K562 (cell line): ENCODE results near the gene TEPSIN. TPM values are rescaled to one million over a fixed set of nuclear protein-coding genes. Genes with fewer than 3 reads are reported as not detected.
A peak's percentile ranks its signal among the peaks of the same experiment; 100 is the strongest.

Experiments used
- CEBPG ChIP-seq, 3 experiments: fragments of 200-800 bp in 1 of 3; sonication (Bioruptor generic) in 1 of 3; sonication (generic) in 1 of 3; formaldehyde crosslinking in 1 of 3; IDR thresholded peaks in 2 of 3; conservative IDR thresholded peaks in 1 of 3; 2 replicates each; pipeline versions ENCODE4 v1.6.1 to v1.8.0; 2016 to 2022; ENCODE audit warnings: missing compliant biosample characterization in 2 of 3, missing genetic modification characterization in 2 of 3, mild to moderate bottlenecking in 1 of 3, missing genetic modification reagents in 1 of 3
- CREM ChIP-seq: IDR thresholded peaks from 2 replicates; pipeline ENCODE4 v1.6.1; 2014; ENCODE audit warnings: antibody characterized with exemption, low read depth
- ETV1 ChIP-seq: fragments of 450-650 bp; conservative IDR thresholded peaks from 2 replicates; pipeline ENCODE4 v1.6.1; 2016; ENCODE audit warnings: missing genetic modification characterization, control low read depth, low read depth, missing compliant biosample characterization
- FOXM1 ChIP-seq, 2 experiments: fragments of 450-650 bp in 1 of 2; sonication (generic) in 1 of 2; formaldehyde crosslinking in 1 of 2; IDR thresholded peaks; 2 replicates each; pipeline versions ENCODE4 v1.6.1 to v1.9.0; 2017 to 2022; ENCODE audit warnings: low read depth in 2 of 2, mild to moderate bottlenecking in 2 of 2, missing genetic modification reagents in 1 of 2, moderate library complexity in 1 of 2
- GTF2E2 ChIP-seq: fragments of 200-800 bp; sonication (Bioruptor generic); IDR thresholded peaks from 2 replicates; pipeline ENCODE4 v1.6.1; 2016; ENCODE audit warnings: missing genetic modification characterization, missing compliant biosample characterization
- HDGF ChIP-seq: fragments of 450-650 bp; IDR thresholded peaks from 2 replicates; pipeline ENCODE4 v1.6.1; 2016
- MAZ ChIP-seq, 2 experiments: fragments of 450-650 bp in 1 of 2; sonication (generic) in 1 of 2; formaldehyde crosslinking; IDR thresholded peaks in 1 of 2; conservative IDR thresholded peaks in 1 of 2; 2 replicates each; pipeline versions ENCODE4 v1.4.0 to v1.5.0; 2020; ENCODE audit warnings: mild to moderate bottlenecking in 1 of 2, missing genetic modification reagents in 1 of 2
- MCM7 ChIP-seq, 2 experiments: fragments of 450-650 bp; IDR thresholded peaks; 2 replicates each; pipeline ENCODE4 v1.6.1; 2016 to 2018
- MXI1 ChIP-seq: IDR thresholded peaks from 2 replicates; pipeline ENCODE4 v1.6.1; 2011; ENCODE audit warnings: low read depth, mild to moderate bottlenecking, improper control_type of control experiment, low read length
- POU5F1 ChIP-seq: fragments of 150-350 bp; IDR thresholded peaks from 2 replicates; pipeline ENCODE4 v1.6.1; 2014; ENCODE audit warnings: borderline replicate concordance, low read length, low read depth, mild to moderate bottlenecking; ENCODE audit not compliant: partially characterized antibody
- RB1 ChIP-seq: fragments of 450-650 bp; IDR thresholded peaks from 2 replicates; pipeline ENCODE4 v1.6.1; 2017; ENCODE audit warnings: low read depth, mild to moderate bottlenecking
- RBFOX2 ChIP-seq: fragments of 200-400 bp; formaldehyde crosslinking; IDR thresholded peaks from 2 replicates; pipeline ENCODE4 v1.6.1; 2017; ENCODE audit warnings: low read depth, mild to moderate bottlenecking, low read length, moderate library complexity
- SAFB2 ChIP-seq: fragments of 200-400 bp; formaldehyde crosslinking; IDR thresholded peaks from 2 replicates; pipeline ENCODE4 v1.6.1; 2018; ENCODE audit warnings: borderline replicate concordance, low read length, low read depth, moderate library complexity; ENCODE audit not compliant: severe bottlenecking
- SMC3 ChIP-seq: conservative IDR thresholded peaks from 2 replicates; pipeline ENCODE4 v1.6.1; 2011; ENCODE audit warnings: low read depth, low read length, improper control_type of control experiment; ENCODE audit not compliant: insufficient read depth
- SP1 ChIP-seq: sonication (generic); formaldehyde crosslinking; IDR thresholded peaks from 2 replicates; pipeline ENCODE4 v1.8.1; 2022; ENCODE audit warnings: mild to moderate bottlenecking, missing genetic modification reagents
- STAG1 ChIP-seq: sonication (generic); formaldehyde crosslinking; IDR thresholded peaks from 2 replicates; pipeline ENCODE4 v1.5.0; 2020; ENCODE audit warnings: missing genetic modification reagents, borderline replicate concordance
- ZNF584 ChIP-seq: fragments of 200-800 bp; sonication (Bioruptor generic); IDR thresholded peaks from 2 replicates; pipeline ENCODE4 v1.6.1; 2016; ENCODE audit warnings: low read depth, mild to moderate bottlenecking, missing genetic modification characterization, missing compliant biosample characterization
- polyA plus RNA-seq, 8 experiments: library from polyadenylated mRNA; depleted of rRNA in 4 of 8; stranded (reverse) in 5 of 8; unstranded in 3 of 8; fragments of >200 nt; fragmentation: Nextera tagmentation in 2 of 8; fragmentation: Illumina TruSeq in 1 of 8; extraction: Ambion mirVana in 2 of 8; extraction: Trizol in 1 of 8; gene quantifications; 2 replicates each; pipeline versions ENCODE4 v1.2.1 to v1.2.3, GENCODE V29; 2011 to 2014; ENCODE audit warnings: inconsistent platforms in 1 of 8, missing spikeins in 1 of 8
- total RNA-seq, 7 experiments: library from RNA; depleted of rRNA in 6 of 7; stranded (reverse); fragments of >200 nt in 6 of 7; fragmentation: Illumina TruSeq in 2 of 7; extraction: Trizol in 2 of 7; gene quantifications; 2 replicates each; pipeline versions ENCODE4 v1.2.1 to v1.2.3, GENCODE V29; 2011 to 2021; ENCODE audit warnings: low replicate concordance in 1 of 7
- TF ChIP-seq, protein P1 (sequence below): fragments of 450-650 bp; formaldehyde crosslinking; IDR thresholded peaks from 2 replicates; pipeline ENCODE4 v1.4.0; 2020; ENCODE audit warnings: mild to moderate bottlenecking, moderate library complexity
- TF ChIP-seq, protein P2 (sequence below): sonication (generic); formaldehyde crosslinking; IDR thresholded peaks from 2 replicates; pipeline ENCODE4 v1.8.0; 2022; ENCODE audit warnings: missing genetic modification reagents, mild to moderate bottlenecking, borderline replicate concordance
- TF ChIP-seq, protein P3 (sequence below): IDR thresholded peaks from 2 replicates; pipeline ENCODE4 v1.6.1; 2011; ENCODE audit warnings: borderline replicate concordance, low read depth, mild to moderate bottlenecking, moderate library complexity, low read length; ENCODE audit not compliant: insufficient read depth, poor library complexity, severe bottlenecking

Gene TEPSIN
- total and polyA plus RNA-seq, 9 of the 15 experiments (the other 6 are each of a cell fraction or from before 2014, with no cell fraction given) = 0.80 to 29.8 (median 5.3) TPM

DNA sequence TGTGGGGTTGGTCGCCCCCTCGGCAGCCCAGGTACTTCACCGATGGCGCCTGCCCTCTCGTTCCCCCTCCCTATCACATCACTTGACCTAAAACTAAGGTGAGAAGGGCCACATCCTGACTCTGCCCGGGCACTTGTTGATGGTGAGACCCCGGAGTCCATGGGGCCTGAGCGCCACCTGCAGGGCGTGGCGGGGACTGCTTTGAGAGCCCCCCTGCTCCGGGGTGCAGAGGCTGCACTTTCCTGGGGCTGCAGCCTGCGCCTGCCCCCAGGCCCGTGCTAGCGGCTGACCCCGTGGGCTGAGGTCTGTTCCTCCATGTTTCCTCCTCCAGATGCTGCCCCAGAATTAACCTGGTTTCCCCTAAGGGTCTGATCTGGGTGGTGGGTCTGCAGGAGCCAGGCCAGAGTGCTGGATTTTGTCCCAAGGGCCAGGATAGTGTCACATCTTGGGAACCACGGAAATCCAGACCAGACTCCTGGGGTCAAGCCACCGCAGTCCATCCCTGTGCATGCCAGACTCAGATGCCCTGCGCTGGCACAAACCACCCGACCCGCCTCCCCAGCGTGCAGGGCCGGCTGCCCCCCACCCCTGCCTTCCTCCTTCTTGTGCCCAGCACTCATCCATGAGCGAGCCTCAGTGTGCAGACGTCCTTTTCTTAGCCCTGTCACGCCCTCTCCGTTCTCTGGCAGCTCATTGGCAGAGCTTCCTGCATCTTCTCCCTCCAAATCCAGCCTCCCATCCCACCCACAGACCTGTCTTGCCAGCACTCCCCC is 3.0 kb upstream of the TEPSIN start (continued):
- TF ChIP-seq SAFB2 = no peak
- no peak for TF ChIP-seq MXI1
- peak; percentile 81 for TF ChIP-seq SMC3
- TF ChIP-seq ETV1 (tag) = no peak
- peak; percentile 44; the same call in 1 of the 2 replicates for TF ChIP-seq RBFOX2
- TF ChIP-seq RB1 = peak; percentile 43; the same call in 1 of the 2 replicates
- TF ChIP-seq, protein P1, sequence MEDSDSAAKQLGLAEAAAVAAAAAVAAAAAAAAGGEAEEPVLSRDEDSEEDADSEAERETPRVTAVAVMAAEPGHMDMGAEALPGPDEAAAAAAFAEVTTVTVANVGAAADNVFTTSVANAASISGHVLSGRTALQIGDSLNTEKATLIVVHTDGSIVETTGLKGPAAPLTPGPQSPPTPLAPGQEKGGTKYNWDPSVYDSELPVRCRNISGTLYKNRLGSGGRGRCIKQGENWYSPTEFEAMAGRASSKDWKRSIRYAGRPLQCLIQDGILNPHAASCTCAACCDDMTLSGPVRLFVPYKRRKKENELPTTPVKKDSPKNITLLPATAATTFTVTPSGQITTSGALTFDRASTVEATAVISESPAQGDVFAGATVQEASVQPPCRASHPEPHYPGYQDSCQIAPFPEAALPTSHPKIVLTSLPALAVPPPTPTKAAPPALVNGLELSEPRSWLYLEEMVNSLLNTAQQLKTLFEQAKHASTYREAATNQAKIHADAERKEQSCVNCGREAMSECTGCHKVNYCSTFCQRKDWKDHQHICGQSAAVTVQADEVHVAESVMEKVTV (CRISPR knock-in tag) = peak; percentile 52; the same call in 1 of the 2 replicates
- TF ChIP-seq, protein P2, sequence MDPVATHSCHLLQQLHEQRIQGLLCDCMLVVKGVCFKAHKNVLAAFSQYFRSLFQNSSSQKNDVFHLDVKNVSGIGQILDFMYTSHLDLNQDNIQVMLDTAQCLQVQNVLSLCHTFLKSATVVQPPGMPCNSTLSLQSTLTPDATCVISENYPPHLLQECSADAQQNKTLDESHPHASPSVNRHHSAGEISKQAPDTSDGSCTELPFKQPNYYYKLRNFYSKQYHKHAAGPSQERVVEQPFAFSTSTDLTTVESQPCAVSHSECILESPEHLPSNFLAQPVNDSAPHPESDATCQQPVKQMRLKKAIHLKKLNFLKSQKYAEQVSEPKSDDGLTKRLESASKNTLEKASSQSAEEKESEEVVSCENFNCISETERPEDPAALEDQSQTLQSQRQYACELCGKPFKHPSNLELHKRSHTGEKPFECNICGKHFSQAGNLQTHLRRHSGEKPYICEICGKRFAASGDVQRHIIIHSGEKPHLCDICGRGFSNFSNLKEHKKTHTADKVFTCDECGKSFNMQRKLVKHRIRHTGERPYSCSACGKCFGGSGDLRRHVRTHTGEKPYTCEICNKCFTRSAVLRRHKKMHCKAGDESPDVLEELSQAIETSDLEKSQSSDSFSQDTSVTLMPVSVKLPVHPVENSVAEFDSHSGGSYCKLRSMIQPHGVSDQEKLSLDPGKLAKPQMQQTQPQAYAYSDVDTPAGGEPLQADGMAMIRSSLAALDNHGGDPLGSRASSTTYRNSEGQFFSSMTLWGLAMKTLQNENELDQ (CRISPR knock-in tag) = no peak
- TF ChIP-seq, protein P3, sequence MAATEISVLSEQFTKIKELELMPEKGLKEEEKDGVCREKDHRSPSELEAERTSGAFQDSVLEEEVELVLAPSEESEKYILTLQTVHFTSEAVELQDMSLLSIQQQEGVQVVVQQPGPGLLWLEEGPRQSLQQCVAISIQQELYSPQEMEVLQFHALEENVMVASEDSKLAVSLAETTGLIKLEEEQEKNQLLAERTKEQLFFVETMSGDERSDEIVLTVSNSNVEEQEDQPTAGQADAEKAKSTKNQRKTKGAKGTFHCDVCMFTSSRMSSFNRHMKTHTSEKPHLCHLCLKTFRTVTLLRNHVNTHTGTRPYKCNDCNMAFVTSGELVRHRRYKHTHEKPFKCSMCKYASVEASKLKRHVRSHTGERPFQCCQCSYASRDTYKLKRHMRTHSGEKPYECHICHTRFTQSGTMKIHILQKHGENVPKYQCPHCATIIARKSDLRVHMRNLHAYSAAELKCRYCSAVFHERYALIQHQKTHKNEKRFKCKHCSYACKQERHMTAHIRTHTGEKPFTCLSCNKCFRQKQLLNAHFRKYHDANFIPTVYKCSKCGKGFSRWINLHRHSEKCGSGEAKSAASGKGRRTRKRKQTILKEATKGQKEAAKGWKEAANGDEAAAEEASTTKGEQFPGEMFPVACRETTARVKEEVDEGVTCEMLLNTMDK = peak; percentile 83
- TF ChIP-seq GTF2E2 = no peak
- TF ChIP-seq CREM = no peak
- TF ChIP-seq FOXM1 (IDR thresholded peaks at IDR 0.05; ENCODE audit: low read depth) = no peak
- TF ChIP-seq FOXM1 (CRISPR knock-in tag; IDR thresholded peaks at IDR 0.05; ENCODE audit: low read depth) = no peak
- peak; percentile 59; the same call in 1 of the 2 replicates for TF ChIP-seq SP1
- no peak for TF ChIP-seq CEBPG (CRISPR knock-in tag; IDR thresholded peaks at IDR 0.05)
- TF ChIP-seq CEBPG (tag; conservative IDR thresholded peaks at IDR 0.05 in 1 of 2, IDR thresholded peaks at IDR 0.05 in 1 of 2) = no peak
- peak in 1 of 2 experiments; percentile 72; a peak in 2 of 4 replicates for TF ChIP-seq MAZ (CRISPR knock-in tag; conservative IDR thresholded peaks at IDR 0.05 in 1 of 2, IDR thresholded peaks at IDR 0.05 in 1 of 2)
- peak; percentile 73; the same call in 1 of the 2 replicates for TF ChIP-seq STAG1 (CRISPR knock-in tag)
- 0 out of 2 replicates have a peak, but pooled peaks have one; percentile 50 for TF ChIP-seq HDGF
- TF ChIP-seq ZNF584 (CRISPR knock-in tag) = no peak
- TF ChIP-seq MCM7 (IDR thresholded peaks at IDR 0.05) = no peak
- TF ChIP-seq POU5F1 = no peak
